GM18520 (cell line): ENCODE results near the gene MAP1B.

Experiments
- ATAC-seq: cut with Tn5 transposase; IDR thresholded peaks from one replicate; pipeline ENCODE4 v1.9.1; 2021; ENCODE audit not compliant: unreplicated experiment

Gene MAP1B

GRCh38 chr5:72187388-72188075 lies 80.3 kb downstream of the MAP1B start:
- ATAC-seq, result no peak

DNA sequence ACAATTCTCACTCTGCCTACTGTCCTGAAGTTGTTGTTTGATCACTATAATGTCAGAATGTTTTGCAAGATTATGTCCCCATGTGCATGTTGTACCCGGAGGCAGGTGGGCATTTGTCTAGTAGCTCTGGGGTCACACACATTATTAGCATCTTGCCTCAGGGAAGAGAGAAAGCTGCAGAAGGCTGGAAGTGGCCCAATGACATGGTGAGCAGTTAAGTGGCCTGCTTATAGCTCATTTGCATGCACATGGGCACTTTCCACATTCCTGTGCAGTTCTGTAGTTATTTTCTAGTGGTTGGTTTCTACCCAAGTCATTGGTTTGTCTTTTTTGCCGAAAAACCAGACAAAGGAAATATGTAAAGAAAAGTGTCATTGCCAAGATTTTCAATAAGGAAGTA lies 80.9 kb downstream of the MAP1B start:
- no peak for ATAC-seq

DNA sequence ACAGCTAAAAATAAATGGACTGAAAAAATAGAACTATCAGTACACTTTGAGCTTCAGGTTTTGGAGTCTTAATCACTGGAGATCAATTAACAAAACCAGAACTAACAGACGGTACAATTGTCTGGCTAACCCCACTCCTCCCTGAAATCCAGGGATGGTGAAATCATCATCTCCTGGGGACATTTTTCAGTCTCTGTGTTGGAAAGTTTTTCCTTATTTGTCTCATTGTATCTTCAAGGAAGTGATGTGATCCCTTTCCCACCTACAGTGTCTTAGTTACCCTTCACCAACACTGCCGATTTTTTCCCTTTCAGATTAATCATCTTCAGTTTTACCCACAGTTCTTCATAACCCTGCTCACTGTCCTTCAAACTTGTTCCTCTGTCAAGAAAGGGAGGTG lies 81.9 kb downstream of the MAP1B start:
- no peak for ATAC-seq

DNA sequence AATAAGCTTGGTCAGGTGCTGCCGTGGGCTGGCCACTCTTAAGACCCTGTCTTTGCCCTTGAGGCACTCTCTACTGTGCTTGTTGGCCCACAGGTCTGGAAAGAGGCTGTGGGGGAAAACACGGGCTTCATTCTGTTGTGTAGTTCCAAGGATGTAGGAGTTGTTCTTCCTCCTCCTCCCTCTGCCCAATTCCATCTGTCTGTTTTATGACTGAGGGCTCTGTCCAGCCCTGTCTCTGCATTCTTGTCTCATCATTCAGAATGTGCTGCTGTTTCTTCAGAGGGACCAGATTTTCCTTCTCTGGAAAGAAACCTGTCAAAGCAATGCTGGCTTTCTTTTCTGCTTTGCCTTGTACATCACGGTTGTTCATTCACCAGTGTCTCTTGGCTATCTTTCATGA lies 84.1 kb downstream of the MAP1B start:
- ATAC-seq, result no peak

DNA sequence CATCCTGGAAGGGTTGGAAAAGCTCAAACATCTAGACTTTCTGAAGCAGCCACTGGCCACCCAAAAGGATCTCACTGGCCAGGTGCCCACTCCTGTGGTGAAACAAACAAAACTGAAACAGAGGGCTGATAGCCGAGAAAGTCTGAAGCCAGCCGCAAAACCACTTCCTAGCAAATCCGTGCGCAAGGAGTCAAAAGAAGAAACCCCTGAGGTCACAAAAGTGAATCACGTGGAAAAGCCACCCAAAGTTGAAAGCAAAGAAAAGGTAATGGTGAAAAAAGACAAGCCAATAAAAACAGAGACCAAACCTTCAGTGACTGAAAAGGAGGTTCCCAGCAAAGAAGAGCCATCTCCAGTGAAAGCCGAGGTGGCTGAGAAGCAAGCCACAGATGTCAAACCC lies 87.6 kb downstream of the MAP1B start:
- ATAC-seq, result peak; percentile 90

DNA sequence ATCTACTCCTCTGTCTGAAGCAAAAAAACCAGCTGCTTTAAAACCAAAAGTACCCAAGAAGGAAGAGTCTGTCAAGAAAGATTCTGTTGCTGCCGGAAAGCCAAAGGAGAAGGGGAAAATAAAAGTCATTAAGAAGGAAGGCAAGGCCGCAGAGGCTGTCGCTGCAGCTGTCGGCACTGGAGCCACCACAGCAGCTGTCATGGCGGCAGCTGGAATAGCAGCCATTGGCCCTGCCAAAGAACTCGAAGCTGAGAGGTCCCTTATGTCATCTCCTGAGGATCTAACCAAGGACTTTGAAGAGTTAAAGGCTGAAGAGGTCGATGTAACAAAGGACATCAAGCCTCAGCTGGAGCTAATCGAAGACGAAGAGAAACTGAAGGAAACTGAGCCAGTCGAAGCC lies 88.3 kb downstream of the MAP1B start:
- ATAC-seq, result no peak

- ATAC-seq, result no peak
Observed at GRCh38 chr5:72197393-72197792, 90.1 kb downstream of the MAP1B start.

- no peak for ATAC-seq
Observed at GRCh38 chr5:72199681-72200080, 92.4 kb downstream of the MAP1B start.

GRCh38 chr5:72202331-72202825 lies 95.1 kb downstream of the MAP1B start:
- ATAC-seq, result no peak

DNA sequence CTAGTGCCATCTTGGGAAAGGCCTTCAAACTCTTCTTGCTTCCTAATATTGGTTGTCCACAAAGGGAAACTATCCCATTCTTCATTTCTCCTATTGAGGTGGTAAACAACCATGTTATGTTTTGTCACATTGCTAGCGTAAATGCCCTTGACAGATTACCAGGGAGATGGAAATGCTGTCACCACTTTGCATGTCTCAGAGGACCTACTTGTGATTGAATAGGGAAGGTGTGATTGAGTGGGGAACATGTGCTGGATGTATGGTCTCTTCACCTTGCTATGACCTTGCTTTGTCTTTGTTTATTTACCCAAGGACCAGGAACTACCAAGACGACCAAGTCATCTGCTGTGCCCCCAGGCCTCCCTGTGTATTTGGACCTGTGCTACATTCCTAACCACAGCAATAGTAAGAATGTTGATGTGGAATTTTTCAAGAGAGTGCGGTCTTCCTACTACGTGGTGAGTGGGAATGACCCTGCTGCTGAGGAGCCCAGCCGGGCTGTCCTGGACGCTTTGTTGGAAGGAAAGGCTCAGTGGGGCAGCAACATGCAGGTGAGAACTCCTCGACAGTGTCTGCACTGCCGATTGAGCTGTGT lies 96.1 kb downstream of the MAP1B start:
- ATAC-seq, result no peak

DNA sequence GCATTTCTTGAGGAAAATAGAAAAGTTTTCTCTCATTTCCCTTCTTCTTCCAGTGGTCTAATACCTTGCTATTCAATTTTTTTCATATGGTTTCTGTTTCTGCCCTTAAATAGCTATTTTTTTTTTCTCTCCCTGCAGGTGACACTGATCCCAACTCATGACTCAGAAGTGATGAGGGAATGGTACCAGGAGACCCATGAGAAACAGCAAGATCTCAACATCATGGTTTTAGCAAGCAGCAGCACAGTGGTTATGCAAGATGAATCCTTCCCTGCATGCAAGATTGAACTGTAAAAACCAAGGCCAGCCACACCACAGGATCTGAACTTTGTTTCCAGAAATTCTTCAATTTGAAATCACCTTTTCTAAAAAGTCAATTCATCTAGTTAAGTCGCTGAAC lies 97.7 kb downstream of the MAP1B start:
- ATAC-seq, result no peak

DNA sequence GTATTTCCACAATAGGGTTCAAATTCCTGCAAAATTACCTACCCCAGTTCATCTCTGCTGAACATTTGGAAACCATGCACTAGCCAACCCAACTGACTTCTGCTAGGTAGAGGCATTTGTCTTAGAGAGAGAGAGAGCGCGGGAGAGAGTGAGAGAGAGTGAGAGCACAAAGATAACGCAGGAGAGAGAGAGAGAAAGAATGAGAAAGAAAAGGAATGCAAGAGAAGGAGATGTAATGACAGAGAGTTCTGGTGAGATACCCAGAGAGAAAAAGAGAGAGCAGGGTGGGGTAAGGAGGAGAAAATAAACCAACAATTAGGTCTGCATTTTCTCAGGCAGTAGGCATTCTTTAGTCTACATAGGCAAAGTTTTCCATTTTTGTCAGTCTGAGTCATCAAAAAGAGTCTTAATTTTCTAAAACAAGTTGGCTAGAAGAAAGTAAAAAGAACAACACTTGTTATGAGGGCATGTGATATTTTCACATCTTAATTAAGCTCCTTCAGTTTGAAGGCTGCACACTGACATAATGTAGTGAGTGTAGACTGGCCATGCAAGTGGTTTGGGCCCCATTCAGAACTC lies 98.2 kb downstream of the MAP1B start:
- ATAC-seq, result no peak

DNA sequence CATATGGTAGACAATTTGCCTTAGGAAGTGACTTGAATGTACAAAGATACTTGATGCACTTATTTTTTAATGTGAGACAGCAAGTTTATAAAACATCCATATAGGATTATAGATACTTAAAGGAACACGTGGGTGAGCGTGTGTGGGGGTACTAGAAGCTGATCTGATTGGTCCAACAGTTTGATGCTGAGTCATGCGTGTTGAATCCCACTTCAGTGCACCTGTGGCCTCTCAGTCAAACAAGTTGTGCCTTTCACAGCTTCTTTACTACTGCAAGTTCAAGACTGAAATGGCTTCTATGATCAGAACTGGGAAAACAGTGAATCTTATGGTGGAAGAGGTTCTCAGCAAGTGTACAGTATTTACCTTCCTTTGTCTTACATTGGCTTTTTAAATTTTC lies 98.9 kb downstream of the MAP1B start:
- ATAC-seq, result no peak

- ATAC-seq, result no peak
Observed at GRCh38 chr5:72206994-72207393, 99.7 kb downstream of the MAP1B start.

- ATAC-seq, result no peak
Observed at GRCh38 chr5:72208324-72208926, 101.2 kb downstream of the MAP1B start.

GRCh38 chr5:72209147-72210115 lies 102.2 kb downstream of the MAP1B start:
- ATAC-seq, result no peak

DNA sequence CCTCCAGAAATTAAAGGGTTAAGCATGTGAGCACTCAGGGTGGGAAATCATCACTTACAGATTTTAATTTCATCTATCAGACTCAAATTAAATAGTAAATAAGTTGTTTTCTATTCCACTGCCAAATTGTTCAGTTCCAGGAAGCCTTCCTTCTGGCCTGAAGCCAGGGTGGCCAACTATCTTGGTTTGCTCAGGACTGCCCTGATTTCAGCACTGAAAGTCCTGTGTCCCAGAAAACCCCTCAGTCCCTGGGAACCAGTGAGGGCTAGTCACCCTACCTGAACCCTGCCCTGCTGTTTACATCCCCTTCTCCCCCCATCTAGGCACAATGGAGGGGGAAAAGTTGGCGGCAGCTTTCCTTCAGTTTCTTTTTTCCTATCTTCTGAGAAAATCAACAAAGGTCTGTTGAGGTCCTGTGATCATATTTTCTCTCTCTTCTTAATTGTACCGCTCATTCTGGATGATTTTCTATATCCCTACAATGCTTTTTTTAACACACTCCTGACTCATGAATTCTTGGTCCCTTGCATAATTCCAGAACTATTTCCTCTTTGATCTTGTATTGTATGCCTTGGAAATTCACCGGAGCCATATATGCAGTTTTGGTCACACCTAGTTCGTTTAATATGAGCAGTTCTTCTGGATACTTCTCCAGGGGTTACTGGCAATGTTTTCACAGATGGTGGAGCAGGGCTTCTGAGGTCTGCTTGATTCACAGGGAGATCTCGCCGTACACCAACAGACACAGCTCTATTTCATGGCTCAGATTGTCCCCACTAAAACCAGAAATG lies 103.8 kb downstream of the MAP1B start:
- no peak for ATAC-seq

DNA sequence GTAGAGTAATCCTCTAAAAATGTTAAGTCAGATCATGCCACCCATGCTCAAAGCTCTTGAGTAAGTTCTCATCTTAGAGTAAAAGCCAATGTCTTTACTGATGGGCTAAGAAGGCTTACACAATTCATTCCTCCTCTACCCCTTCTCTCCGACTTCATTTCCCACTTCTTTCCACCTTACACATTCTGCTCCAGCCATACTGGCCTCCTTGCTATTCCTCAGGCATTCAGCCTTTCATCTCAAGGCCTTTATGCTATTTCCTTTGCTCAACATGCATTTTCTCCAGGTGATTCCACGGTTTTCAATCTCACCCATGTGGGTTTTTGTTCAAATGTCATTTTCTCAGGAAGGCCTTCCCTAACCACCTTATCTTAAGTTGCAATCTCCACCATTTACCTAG lies 104.9 kb downstream of the MAP1B start:
- no peak for ATAC-seq

GRCh38 chr5:72213482-72213881 lies 106.2 kb downstream of the MAP1B start:
- no peak for ATAC-seq

- no peak for ATAC-seq
Observed at GRCh38 chr5:72214168-72214567, 106.9 kb downstream of the MAP1B start.
